NB4 (cell line): ENCODE data around the gene TPM2.

ENCODE experiments used
- CTCF ChIP-seq: IDR thresholded peaks from one replicate; pipeline ENCODE4 v1.5.1; 2012; ENCODE audit warnings: low read depth, low read length
- POLR2A ChIP-seq: IDR thresholded peaks from 2 replicates; pipeline ENCODE4 v1.6.1; 2011; ENCODE audit warnings: mild to moderate bottlenecking; ENCODE audit not compliant: insufficient read length; ENCODE audit errors: extremely low read depth

- TF ChIP-seq POLR2A (no peak), CTCF (no peak)
Observed at GRCh38 chr9:35729101-35729500, 39.4 kb upstream of the TPM2 start.
